ENCODE results near the gene ZSWIM4. TPM values are rescaled to one million over a fixed set of nuclear protein-coding genes. Genes with fewer than 3 reads are reported as not detected.
A peak's percentile ranks its signal among the peaks of the same experiment; 100 is the strongest.
"Not testable (repeated sequence)": the region's sequence is repeated elsewhere in the genome, so short reads cannot be mapped to it uniquely, and the experiment has no call there.

Gene ZSWIM4
- 1.9 and 2.9 TPM in 2 replicates for total RNA-seq (2014; rRNA removed; shearing (Covaris generic))

GRCh38 chr19:13794757-13795589 lies at the start of gene ZSWIM4:
TSS of gene ZSWIM4 (plus strand) at chr19:13795443. CDS start at chr19:13795649, 206 bp downstream.
- Histone ChIP-seq H3K27me3 (replicated peaks) (no peaks in the 10 kb centered on the region), H3K9me3 (replicated peaks) (no peaks in the 10 kb centered on the region), H3K36me3 (0 out of 2 replicates have a peak, but pooled peaks cover 3% of the 10 kb centered on the region), H3K27ac (peak within 1 kb of the TSS; percentile 87), H3K4me3 (peak within 1 kb of the TSS; percentile 86), H3K4me1 (replicated peaks) (peaks cover 40% of the 10 kb centered on the region)
- DNase-seq (ENCODE audit: low read depth in 1 of 2, low spot score in 2 of 2) = peak; percentile 99

- Histone ChIP-seq H3K36me3 (peaks cover 24% of the 10 kb centered on the region), H3K9me3 (replicated peaks) (no peaks in the 10 kb centered on the region; the same call in 1 of the 2 replicates), H3K4me3 (peak overlapping the region; percentile 68), H3K4me1 (replicated peaks) (peaks cover 6% of the 10 kb centered on the region), H3K27ac (no peak overlapping the region), H3K27me3 (replicated peaks) (no peaks in the 10 kb centered on the region)
- DNase-seq (ENCODE audit: low read depth in 1 of 2, low spot score in 2 of 2) = no peak
Observed at GRCh38 chr19:13747098-13747453, 48.2 kb upstream of the ZSWIM4 start.

GRCh38 chr19:13748169-13748828 lies 46.9 kb upstream of the ZSWIM4 start:
- Histone ChIP-seq H3K36me3 (peaks cover 35% of the 10 kb centered on the region), H3K27me3 (replicated peaks) (no peaks in the 10 kb centered on the region)

GRCh38 chr19:13751436-13751835 lies 43.8 kb upstream of the ZSWIM4 start:
- no peaks in the 10 kb centered on the region for H3K27me3 ChIP-seq (replicated peaks)
- peaks cover 6% of the 10 kb centered on the region for H3K4me1 ChIP-seq (replicated peaks)
- peaks cover 63% of the 10 kb centered on the region for H3K36me3 ChIP-seq
- DNase-seq (ENCODE audit: low read depth in 1 of 2, low spot score in 2 of 2) = no peak
- H3K4me3 ChIP-seq = no peak overlapping the region
- H3K27ac ChIP-seq = no peak overlapping the region
- H3K9me3 ChIP-seq (replicated peaks) = no peaks in the 10 kb centered on the region; the same call in 1 of the 2 replicates

More at GRCh38 chr19:13748169-13748828, 46.9 kb upstream of the ZSWIM4 start:
- Histone ChIP-seq H3K9me3 (replicated peaks) (no peaks in the 10 kb centered on the region; the same call in 1 of the 2 replicates), H3K4me3 (peak overlapping the region; percentile 68), H3K27ac (peak overlapping the region; percentile 42), H3K4me1 (replicated peaks) (peaks cover 6% of the 10 kb centered on the region)
- DNase-seq (ENCODE audit: low read depth in 1 of 2, low spot score in 2 of 2) = no peak

- H3K4me3 ChIP-seq; H3K4me1 ChIP-seq (replicated peaks); H3K27me3 ChIP-seq (replicated peaks); H3K9me3 ChIP-seq (replicated peaks); H3K27ac ChIP-seq; DNase-seq (ENCODE audit: low read depth in 1 of 2, low spot score in 2 of 2): not testable (repeated sequence)
- H3K36me3 ChIP-seq = peaks cover 84% of the 10 kb centered on the region
Observed at GRCh38 chr19:13753622-13754021, 41.6 kb upstream of the ZSWIM4 start.

GRCh38 chr19:13756210-13756609 lies 39.0 kb upstream of the ZSWIM4 start:
- Histone ChIP-seq H3K27me3 (replicated peaks) (no peaks in the 10 kb centered on the region), H3K9me3 (replicated peaks) (no peaks in the 10 kb centered on the region), H3K36me3 (peaks cover 93% of the 10 kb centered on the region), H3K4me3 (no peak overlapping the region), H3K4me1 (replicated peaks) (no peaks in the 10 kb centered on the region), H3K27ac (no peak overlapping the region)
- no peak for DNase-seq (ENCODE audit: low read depth in 1 of 2, low spot score in 2 of 2)

GRCh38 chr19:13757805-13758772 lies 37.2 kb upstream of the ZSWIM4 start:
- Histone ChIP-seq H3K36me3 (peaks cover 95% of the 10 kb centered on the region), H3K4me1 (replicated peaks) (no peaks in the 10 kb centered on the region), H3K27ac (no peak overlapping the region), H3K27me3 (replicated peaks) (no peaks in the 10 kb centered on the region), H3K9me3 (replicated peaks) (no peaks in the 10 kb centered on the region), H3K4me3 (no peak overlapping the region)
- DNase-seq (ENCODE audit: low read depth in 1 of 2, low spot score in 2 of 2) = no peak

- Histone ChIP-seq H3K27ac (no peak overlapping the region), H3K4me1 (replicated peaks) (peaks cover 1% of the 10 kb centered on the region; the same call in 1 of the 2 replicates), H3K9me3 (replicated peaks) (no peaks in the 10 kb centered on the region; the same call in 1 of the 2 replicates), H3K27me3 (replicated peaks) (no peaks in the 10 kb centered on the region), H3K4me3 (no peak overlapping the region), H3K36me3 (peaks cover 94% of the 10 kb centered on the region)
- no peak for DNase-seq (ENCODE audit: low read depth in 1 of 2, low spot score in 2 of 2)
Observed at GRCh38 chr19:13758795-13759194, 36.4 kb upstream of the ZSWIM4 start.

GRCh38 chr19:13761423-13761822 lies 33.8 kb upstream of the ZSWIM4 start:
- peaks cover 81% of the 10 kb centered on the region for H3K36me3 ChIP-seq
- no peak overlapping the region for H3K4me3 ChIP-seq
- DNase-seq (ENCODE audit: low read depth in 1 of 2, low spot score in 2 of 2) = no peak
- no peaks in the 10 kb centered on the region; the same call in 1 of the 2 replicates for H3K9me3 ChIP-seq (replicated peaks)
- peaks cover 16% of the 10 kb centered on the region for H3K4me1 ChIP-seq (replicated peaks)
- H3K27ac ChIP-seq = no peak overlapping the region
- no peaks in the 10 kb centered on the region for H3K27me3 ChIP-seq (replicated peaks)

- H3K27ac ChIP-seq = no peak overlapping the region
- no peaks in the 10 kb centered on the region for H3K27me3 ChIP-seq (replicated peaks)
- peaks cover 71% of the 10 kb centered on the region for H3K36me3 ChIP-seq
- peaks cover 16% of the 10 kb centered on the region for H3K4me1 ChIP-seq (replicated peaks)
- H3K4me3 ChIP-seq = no peak overlapping the region
- no peak for DNase-seq (ENCODE audit: low read depth in 1 of 2, low spot score in 2 of 2)
- H3K9me3 ChIP-seq (replicated peaks) = no peaks in the 10 kb centered on the region; the same call in 1 of the 2 replicates
Observed at GRCh38 chr19:13762635-13763235, 32.5 kb upstream of the ZSWIM4 start.

- Histone ChIP-seq H3K36me3 (peaks cover 70% of the 10 kb centered on the region), H3K27me3 (replicated peaks) (no peaks in the 10 kb centered on the region), H3K9me3 (replicated peaks) (no peaks in the 10 kb centered on the region; the same call in 1 of the 2 replicates), H3K4me1 (replicated peaks) (peaks cover 16% of the 10 kb centered on the region), H3K27ac (no peak overlapping the region), H3K4me3 (no peak overlapping the region)
- DNase-seq (ENCODE audit: low read depth in 1 of 2, low spot score in 2 of 2) = no peak
Observed at GRCh38 chr19:13763265-13763664, 32.0 kb upstream of the ZSWIM4 start.

- peak; percentile 52 to 79 for DNase-seq (ENCODE audit: low read depth in 1 of 2, low spot score in 2 of 2)
- H3K4me3 ChIP-seq = peak within 1 kb of the TSS; percentile 73
- H3K27ac ChIP-seq = no peak within 1 kb of the TSS
- H3K36me3 ChIP-seq = peaks cover 70% of the 10 kb centered on the region
- no peaks in the 10 kb centered on the region; the same call in 1 of the 2 replicates for H3K9me3 ChIP-seq (replicated peaks)
- H3K4me1 ChIP-seq (replicated peaks) = peaks cover 16% of the 10 kb centered on the region
- H3K27me3 ChIP-seq (replicated peaks) = no peaks in the 10 kb centered on the region
Observed at GRCh38 chr19:13764101-13764807, 31.0 kb upstream of the ZSWIM4 start, which contains the start of gene MRI1. TSS of gene MRI1 (plus strand) at chr19:13764522. CDS start at chr19:13764589, 67 bp downstream.

Measured in SJSA1 (cell line).